ENCODE data around the gene SPPL3. TPM values are rescaled to one million over a fixed set of nuclear protein-coding genes. Genes with fewer than 3 reads are reported as not detected.

Gene SPPL3
- polyA plus RNA-seq, 1 of the 3 experiments (the other 2 are of a cell fraction): 18.8 TPM

GRCh38 chr12:120790114-120790513 is 114.0 kb downstream of the SPPL3 start:
- H2AFZ ChIP-seq (ENCODE audit: low read depth): no peak overlapping the region
- POLR2A ChIA-PET: no interaction called here
- DNase-seq: no peak
- H3K36me3 ChIP-seq (replicated peaks in 1 of 2; ENCODE audit: control insufficient read depth in 1 of 2, insufficient read depth in 2 of 2, low read length in 1 of 2): peaks cover 2 to 10% of the 10 kb centered on the region in 2 experiments
- no peaks in the 10 kb centered on the region for H3F3A ChIP-seq (replicated peaks; ENCODE audit: insufficient read depth)
- no peaks in the 10 kb centered on the region for H3K27me3 ChIP-seq (ENCODE audit: insufficient read depth)
- no peak for TF ChIP-seq FOXM1 (IDR thresholded peaks at IDR 0.05; ENCODE audit: low read depth)
- no peak for TF ChIP-seq TEAD4 (IDR thresholded peaks at IDR 0.05; ENCODE audit: borderline replicate concordance, insufficient read depth)
- TF ChIP-seq RAD21 (IDR thresholded peaks at IDR 0.05; ENCODE audit: low read length): no peak
- no peak for TF ChIP-seq TCF12 (IDR thresholded peaks at IDR 0.05)
- TF ChIP-seq SIN3A (IDR thresholded peaks at IDR 0.05; ENCODE audit: borderline replicate concordance, low read depth, low read length): no peak
- TF ChIP-seq ELF1 (IDR thresholded peaks at IDR 0.05): no peak
- TF ChIP-seq JUND (IDR thresholded peaks at IDR 0.05): no peak
- TF ChIP-seq REST (IDR thresholded peaks at IDR 0.05; ENCODE audit: low read depth, low read length): no peak
- TF ChIP-seq, protein P1, sequence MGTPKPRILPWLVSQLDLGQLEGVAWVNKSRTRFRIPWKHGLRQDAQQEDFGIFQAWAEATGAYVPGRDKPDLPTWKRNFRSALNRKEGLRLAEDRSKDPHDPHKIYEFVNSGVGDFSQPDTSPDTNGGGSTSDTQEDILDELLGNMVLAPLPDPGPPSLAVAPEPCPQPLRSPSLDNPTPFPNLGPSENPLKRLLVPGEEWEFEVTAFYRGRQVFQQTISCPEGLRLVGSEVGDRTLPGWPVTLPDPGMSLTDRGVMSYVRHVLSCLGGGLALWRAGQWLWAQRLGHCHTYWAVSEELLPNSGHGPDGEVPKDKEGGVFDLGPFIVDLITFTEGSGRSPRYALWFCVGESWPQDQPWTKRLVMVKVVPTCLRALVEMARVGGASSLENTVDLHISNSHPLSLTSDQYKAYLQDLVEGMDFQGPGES (IDR thresholded peaks at IDR 0.05; ENCODE audit: low read depth, low read length): no peak
- TF ChIP-seq, protein P2, sequence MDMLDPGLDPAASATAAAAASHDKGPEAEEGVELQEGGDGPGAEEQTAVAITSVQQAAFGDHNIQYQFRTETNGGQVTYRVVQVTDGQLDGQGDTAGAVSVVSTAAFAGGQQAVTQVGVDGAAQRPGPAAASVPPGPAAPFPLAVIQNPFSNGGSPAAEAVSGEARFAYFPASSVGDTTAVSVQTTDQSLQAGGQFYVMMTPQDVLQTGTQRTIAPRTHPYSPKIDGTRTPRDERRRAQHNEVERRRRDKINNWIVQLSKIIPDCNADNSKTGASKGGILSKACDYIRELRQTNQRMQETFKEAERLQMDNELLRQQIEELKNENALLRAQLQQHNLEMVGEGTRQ (IDR thresholded peaks at IDR 0.05; ENCODE audit: borderline replicate concordance, low read depth, low read length): no peak
- TF ChIP-seq CHD2 (IDR thresholded peaks at IDR 0.05; ENCODE audit: low read length, partially characterized antibody): no peak
- no peak for TF ChIP-seq NRF1 (IDR thresholded peaks at IDR 0.05; ENCODE audit: low read depth, low read length)
- TF ChIP-seq, protein P3, sequence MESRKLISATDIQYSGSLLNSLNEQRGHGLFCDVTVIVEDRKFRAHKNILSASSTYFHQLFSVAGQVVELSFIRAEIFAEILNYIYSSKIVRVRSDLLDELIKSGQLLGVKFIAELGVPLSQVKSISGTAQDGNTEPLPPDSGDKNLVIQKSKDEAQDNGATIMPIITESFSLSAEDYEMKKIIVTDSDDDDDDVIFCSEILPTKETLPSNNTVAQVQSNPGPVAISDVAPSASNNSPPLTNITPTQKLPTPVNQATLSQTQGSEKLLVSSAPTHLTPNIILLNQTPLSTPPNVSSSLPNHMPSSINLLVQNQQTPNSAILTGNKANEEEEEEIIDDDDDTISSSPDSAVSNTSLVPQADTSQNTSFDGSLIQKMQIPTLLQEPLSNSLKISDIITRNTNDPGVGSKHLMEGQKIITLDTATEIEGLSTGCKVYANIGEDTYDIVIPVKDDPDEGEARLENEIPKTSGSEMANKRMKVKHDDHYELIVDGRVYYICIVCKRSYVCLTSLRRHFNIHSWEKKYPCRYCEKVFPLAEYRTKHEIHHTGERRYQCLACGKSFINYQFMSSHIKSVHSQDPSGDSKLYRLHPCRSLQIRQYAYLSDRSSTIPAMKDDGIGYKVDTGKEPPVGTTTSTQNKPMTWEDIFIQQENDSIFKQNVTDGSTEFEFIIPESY (IDR thresholded peaks at IDR 0.05; ENCODE audit: borderline replicate concordance, low read depth): no peak
- no peak for TF ChIP-seq EP300 (IDR thresholded peaks at IDR 0.05; ENCODE audit: borderline replicate concordance in 1 of 2, low read depth in 1 of 2, low read length in 1 of 2)
- no peak for TF ChIP-seq RCOR1 (IDR thresholded peaks at IDR 0.05; ENCODE audit: low read length)
- TF ChIP-seq, protein P4, sequence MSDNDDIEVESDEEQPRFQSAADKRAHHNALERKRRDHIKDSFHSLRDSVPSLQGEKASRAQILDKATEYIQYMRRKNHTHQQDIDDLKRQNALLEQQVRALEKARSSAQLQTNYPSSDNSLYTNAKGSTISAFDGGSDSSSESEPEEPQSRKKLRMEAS (IDR thresholded peaks at IDR 0.05; ENCODE audit: low read depth): no peak
- CTCF ChIA-PET: interaction anchor here (0.6 to 1.4 kb wide), 4 partner anchors 8 to 288 kb away, joined by 3 to 6 read pairs (median 4); no protein-coding TSS in a partner anchor
- whole genome bisulfite sequencing (ENCODE audit: low lambda C conversion rate): 94% methylated on average over 5 of the region's 5 CpGs
- no peak overlapping the region for H3K4me3 ChIP-seq (ENCODE audit: low read depth in 2 of 2, low read length in 1 of 2)
- H3K27ac ChIP-seq (ENCODE audit: low read depth in 2 of 2, low read length in 1 of 2): no peak overlapping the region
- H3K9me2 ChIP-seq: no peaks in the 10 kb centered on the region
- no peak overlapping the region for H3K9ac ChIP-seq
- H4K20me1 ChIP-seq (ENCODE audit: insufficient read depth): no peaks in the 10 kb centered on the region
- no peaks in the 10 kb centered on the region; a peak in 1 of 4 replicates for H3K4me1 ChIP-seq (ENCODE audit: control insufficient read depth in 1 of 2, insufficient read depth in 2 of 2, low read depth in 1 of 2, low read length in 1 of 2)
- peaks cover 9% of the 10 kb centered on the region; the same call in 1 of the 2 replicates for H3K79me2 ChIP-seq (ENCODE audit: insufficient read depth)
- H3K9me3 ChIP-seq: 0 out of 2 replicates have a peak, but pooled peaks cover 7% of the 10 kb centered on the region
- no peak overlapping the region for H3K4me2 ChIP-seq
